ENCODE results near the gene PARVB. TPM values are rescaled to one million over a fixed set of nuclear protein-coding genes. Genes with fewer than 3 reads are reported as not detected.

The PARVB gene
- total and polyA plus RNA-seq, 10 of the 15 experiments (the other 5 are each of a cell fraction or from before 2014, with no cell fraction given): 5.2 to 264 (median 76.0) TPM

DNA sequence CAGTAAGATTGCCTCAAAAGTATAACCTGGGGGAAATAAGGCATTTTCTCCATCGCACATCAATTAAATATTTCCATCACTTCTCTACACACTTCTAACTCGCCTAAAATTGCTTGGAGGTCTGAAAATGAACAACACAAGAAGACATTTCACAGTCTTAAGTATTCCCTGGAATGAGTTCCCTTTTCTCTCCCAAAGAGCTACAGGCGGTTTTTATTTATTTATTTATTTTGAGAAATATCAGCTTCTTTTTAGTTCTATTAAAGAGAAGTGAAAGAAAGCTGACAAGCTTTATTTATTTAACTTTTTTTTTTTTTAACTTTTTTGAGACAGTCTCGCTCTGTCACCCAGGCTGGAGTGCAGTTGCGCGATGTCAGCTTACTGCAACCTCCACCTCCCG is 11.5 kb upstream of the PARVB start:
- DNase-seq (ENCODE audit: low read depth, low spot score) (no peak), FAIRE-seq (no peak), ATAC-seq (no peak)
- Histone ChIP-seq H3K27ac (ENCODE audit: control insufficient read depth, insufficient read depth) (no peak overlapping the region), H3K9me3 (replicated peaks; ENCODE audit: control insufficient read depth, insufficient read depth, low read length) (no peaks in the 10 kb centered on the region), H3K36me3 (ENCODE audit: control insufficient read depth in 2 of 2, insufficient read depth in 2 of 2, low read length in 1 of 2) (no peaks in the 10 kb centered on the region), H3K9ac (ENCODE audit: control insufficient read depth, insufficient read depth, low read length) (no peak overlapping the region), H2AFZ (ENCODE audit: control insufficient read depth, low read depth, low read length) (no peak overlapping the region), H3K4me2 (ENCODE audit: control insufficient read depth, insufficient read depth) (no peak overlapping the region), H3K79me2 (ENCODE audit: control insufficient read depth, insufficient read depth, low read length) (no peaks in the 10 kb centered on the region), H3K27me3 (replicated peaks in 1 of 2; ENCODE audit: control insufficient read depth in 2 of 2, insufficient read depth in 2 of 2, low read length in 1 of 2) (no peaks in the 10 kb centered on the region), H4K20me1 (ENCODE audit: control insufficient read depth, insufficient read depth) (no peaks in the 10 kb centered on the region), H3K4me1 (ENCODE audit: control insufficient read depth, insufficient read depth, low read length) (no peaks in the 10 kb centered on the region; the same call in 1 of the 2 replicates), H3K4me3 (no peak overlapping the region)
- SMC1A ChIA-PET (ENCODE audit: uncharacterized antibody, unreplicated experiment): interaction anchor here (0.7 kb wide), 1 partner anchor 60 kb away, joined by 3 read pairs; no protein-coding TSS in a partner anchor
- in situ Hi-C loops (cut with MboI) (no loop called here), intact Hi-C loops (cut with micrococcal nuclease; ENCODE audit: unreplicated experiment) (no loop called here)
- TF ChIP-seq POLR2A (IDR thresholded peaks at IDR 0.05; ENCODE audit: low read depth, low read length) (no peak), RUNX3 (IDR thresholded peaks at IDR 0.05; ENCODE audit: low read length) (no peak), EGR1 (IDR thresholded peaks at IDR 0.05; ENCODE audit: borderline replicate concordance in 1 of 2, low read depth in 2 of 2, low read length in 2 of 2) (no peak), GABPA (IDR thresholded peaks at IDR 0.05; ENCODE audit: low read depth) (no peak)
- TF ChIP-seq, protein P1, sequence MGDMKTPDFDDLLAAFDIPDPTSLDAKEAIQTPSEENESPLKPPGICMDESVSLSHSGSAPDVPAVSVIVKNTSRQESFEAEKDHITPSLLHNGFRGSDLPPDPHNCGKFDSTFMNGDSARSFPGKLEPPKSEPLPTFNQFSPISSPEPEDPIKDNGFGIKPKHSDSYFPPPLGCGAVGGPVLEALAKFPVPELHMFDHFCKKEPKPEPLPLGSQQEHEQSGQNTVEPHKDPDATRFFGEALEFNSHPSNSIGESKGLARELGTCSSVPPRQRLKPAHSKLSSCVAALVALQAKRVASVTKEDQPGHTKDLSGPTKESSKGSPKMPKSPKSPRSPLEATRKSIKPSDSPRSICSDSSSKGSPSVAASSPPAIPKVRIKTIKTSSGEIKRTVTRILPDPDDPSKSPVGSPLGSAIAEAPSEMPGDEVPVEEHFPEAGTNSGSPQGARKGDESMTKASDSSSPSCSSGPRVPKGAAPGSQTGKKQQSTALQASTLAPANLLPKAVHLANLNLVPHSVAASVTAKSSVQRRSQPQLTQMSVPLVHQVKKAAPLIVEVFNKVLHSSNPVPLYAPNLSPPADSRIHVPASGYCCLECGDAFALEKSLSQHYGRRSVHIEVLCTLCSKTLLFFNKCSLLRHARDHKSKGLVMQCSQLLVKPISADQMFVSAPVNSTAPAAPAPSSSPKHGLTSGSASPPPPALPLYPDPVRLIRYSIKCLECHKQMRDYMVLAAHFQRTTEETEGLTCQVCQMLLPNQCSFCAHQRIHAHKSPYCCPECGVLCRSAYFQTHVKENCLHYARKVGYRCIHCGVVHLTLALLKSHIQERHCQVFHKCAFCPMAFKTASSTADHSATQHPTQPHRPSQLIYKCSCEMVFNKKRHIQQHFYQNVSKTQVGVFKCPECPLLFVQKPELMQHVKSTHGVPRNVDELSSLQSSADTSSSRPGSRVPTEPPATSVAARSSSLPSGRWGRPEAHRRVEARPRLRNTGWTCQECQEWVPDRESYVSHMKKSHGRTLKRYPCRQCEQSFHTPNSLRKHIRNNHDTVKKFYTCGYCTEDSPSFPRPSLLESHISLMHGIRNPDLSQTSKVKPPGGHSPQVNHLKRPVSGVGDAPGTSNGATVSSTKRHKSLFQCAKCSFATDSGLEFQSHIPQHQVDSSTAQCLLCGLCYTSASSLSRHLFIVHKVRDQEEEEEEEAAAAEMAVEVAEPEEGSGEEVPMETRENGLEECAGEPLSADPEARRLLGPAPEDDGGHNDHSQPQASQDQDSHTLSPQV (IDR thresholded peaks at IDR 0.05): no peak
- RAD21 ChIA-PET (ENCODE audit: unreplicated experiment): interaction anchor here (0.9 to 1.0 kb wide), 2 partner anchors 19 to 73 kb away, joined by 3 to 4 read pairs; no protein-coding TSS in a partner anchor
- 93% methylated on average over 7 of the region's 7 CpGs for WGBS (ENCODE audit: insufficient coverage, insufficient replicate concordance, low lambda C conversion rate, missing lambda C conversion rate)
- BruUV-seq (replicated peaks): no TSS peak
- POLR2A ChIA-PET: interaction anchor here (1.3 kb wide), 1 partner anchor 11 kb away, joined by 3 read pairs; the partner anchor contains the start of gene PARVB
- CTCF ChIA-PET: interaction anchor here (0.6 to 1.8 kb wide), 2 partner anchors 50 to 73 kb away, joined by 3 to 9 read pairs; no protein-coding TSS in a partner anchor

Measured in GM12878 (cell line).